HepG2 (cell line): ENCODE results near the gene SNN. TPM values are rescaled to one million over a fixed set of nuclear protein-coding genes. Genes with fewer than 3 reads are reported as not detected.

Experiments used
- ATAC-seq: fragments of 200-7000 bp; cut with Tn5 transposase; 3 replicates; pipeline ENCODE4 v1.9.1; 2020; ENCODE audit warnings: mild to moderate bottlenecking, moderate library complexity
- BruUV-seq: library from RNA; stranded (reverse); fragments of 400-500 nt; replicated peaks from 2 replicates; lab custom pipeline; 2021; lab: Mats Ljungman, UMichigan
- CTCF ChIA-PET: fragments of 300-600 bp; formaldehyde crosslinking; extraction: SDS; loops from one replicate; lab custom pipeline; 2021; ENCODE audit warnings: low total read pairs, inconsistent platforms, low intra/inter-chr PET ratio; lab: Yijun Ruan, JAX
- POLR2A ChIA-PET: fragments of 350-600 bp; sonication (Branson Sonifier 250); formaldehyde crosslinking; loops from one replicate; lab custom pipeline; 2020; ENCODE audit warnings: antibody characterized with exemption, inconsistent platforms; lab: Yijun Ruan, JAX
- DNase-seq: peaks from one replicate; pipeline ENCODE4 v3.0.0-alpha.2; 2015; ENCODE audit warnings: low spot score
- FAIRE-seq: peaks from 3 replicates; lab custom pipeline; 2011; peaks lifted over from hg19 to GRCh38; lab: Jason Lieb, UNC
- H2AFZ ChIP-seq: one replicate; pipeline ENCODE4 v1.6.1; 2011; ENCODE audit warnings: low read length, inconsistent platforms
- H3K27ac ChIP-seq: fragments of 300-600 bp; 3 replicates; pipeline ENCODE4 v1.8.0; 2011; ENCODE audit warnings: mixed run types, mild to moderate bottlenecking, mixed read lengths, low read length, inconsistent platforms; ENCODE audit not compliant: insufficient read depth; ENCODE audit errors: extremely low read length
- H3K27me3 ChIP-seq, 2 experiments: fragments of 200-600 bp in 1 of 2; 2 replicates in 1 of 2; 3 replicates in 1 of 2; pipeline versions ENCODE4 v1.6.0 to v1.8.0; 2011; ENCODE audit warnings: low read length in 2 of 2, mild to moderate bottlenecking in 2 of 2, moderate library complexity in 2 of 2, inconsistent platforms in 1 of 2; ENCODE audit not compliant: insufficient read depth in 2 of 2, control insufficient read depth in 1 of 2
- H3K36me3 ChIP-seq, 2 experiments: fragments of 200-600 bp in 1 of 2; replicated peaks in 1 of 2; 2 replicates in 1 of 2; 3 replicates in 1 of 2; pipeline versions ENCODE4 v1.5.1 to v1.8.0; 2011; ENCODE audit warnings: low read length in 2 of 2, inconsistent platforms in 1 of 2; ENCODE audit not compliant: insufficient read depth in 2 of 2, control insufficient read depth in 1 of 2
- H3K4me1 ChIP-seq: 2 replicates; pipeline ENCODE4 v1.5.1; 2012; ENCODE audit warnings: low read length, inconsistent platforms; ENCODE audit not compliant: insufficient read depth
- H3K4me2 ChIP-seq: 2 replicates; pipeline ENCODE4 v1.6.0; 2011; ENCODE audit warnings: low read depth, low read length, inconsistent platforms
- H3K4me3 ChIP-seq, 3 experiments: fragments of 200-600 bp in 1 of 3; sonication (generic), shearing (Covaris generic) in 1 of 3; replicated peaks in 1 of 3; 2 replicates each; pipeline ENCODE4 v1.5.1; 2011 to 2016; ENCODE audit warnings: low read length in 3 of 3, inconsistent platforms in 2 of 3, low read depth in 2 of 3, mild to moderate bottlenecking in 2 of 3, control low read depth in 1 of 3, mixed read lengths in 1 of 3; ENCODE audit not compliant: insufficient read depth in 1 of 3
- H3K79me2 ChIP-seq: one replicate; pipeline ENCODE4 v1.6.1; 2011; ENCODE audit warnings: low read length, inconsistent platforms; ENCODE audit not compliant: insufficient read depth
- H3K9ac ChIP-seq: 2 replicates; pipeline ENCODE4 v1.6.0; 2011; ENCODE audit warnings: mild to moderate bottlenecking, low read depth, low read length, inconsistent platforms; ENCODE audit not compliant: insufficient read depth
- H3K9me3 ChIP-seq: 2 replicates; pipeline ENCODE4 v1.5.1; 2012; ENCODE audit warnings: mild to moderate bottlenecking, low read length
- H4K20me1 ChIP-seq: 2 replicates; pipeline ENCODE4 v1.6.0; 2011; ENCODE audit warnings: inconsistent platforms, mild to moderate bottlenecking, low read length, moderate library complexity; ENCODE audit not compliant: insufficient read depth
- EEA1 ChIP-seq: sonication (generic); formaldehyde crosslinking; IDR thresholded peaks from 2 replicates; pipeline ENCODE4 v1.5.1; 2020; ENCODE audit warnings: mild to moderate bottlenecking, missing genetic modification reagents, borderline replicate concordance
- HMGA1 ChIP-seq: sonication (generic); formaldehyde crosslinking; conservative IDR thresholded peaks from 2 replicates; pipeline ENCODE4 v1.4.0; 2020; ENCODE audit warnings: missing genetic modification reagents
- PHF20 ChIP-seq: sonication (generic); formaldehyde crosslinking; IDR thresholded peaks from 2 replicates; pipeline ENCODE4 v1.5.0; 2020; ENCODE audit warnings: mild to moderate bottlenecking, missing genetic modification reagents
- REPIN1 ChIP-seq: sonication (generic); formaldehyde crosslinking; IDR thresholded peaks from 2 replicates; pipeline ENCODE4 v1.8.0; 2022; ENCODE audit warnings: missing genetic modification reagents, low read depth, mild to moderate bottlenecking, borderline replicate concordance
- TRIM24 ChIP-seq: sonication (generic); formaldehyde crosslinking; IDR thresholded peaks from 2 replicates; pipeline ENCODE4 v1.8.0; 2022; ENCODE audit warnings: mild to moderate bottlenecking, missing genetic modification reagents
- ZNF564 ChIP-seq: sonication (generic); formaldehyde crosslinking; IDR thresholded peaks from 2 replicates; pipeline ENCODE4 v1.8.1; 2023; ENCODE audit warnings: mild to moderate bottlenecking, missing genetic modification reagents
- ZNF629 ChIP-seq: sonication (generic); formaldehyde crosslinking; conservative IDR thresholded peaks from 2 replicates; pipeline ENCODE4 v1.5.0; 2020; ENCODE audit warnings: missing genetic modification reagents
- ZNF781 ChIP-seq: sonication (generic); formaldehyde crosslinking; IDR thresholded peaks from 2 replicates; pipeline ENCODE4 v1.5.1; 2020; ENCODE audit warnings: borderline replicate concordance, mild to moderate bottlenecking, missing genetic modification reagents; ENCODE audit errors: not compliant biosample characterization
- ZNF792 ChIP-seq: IDR thresholded peaks from 2 replicates; pipeline ENCODE4 v1.6.1; 2016
- WGBS: methylation state at CpG from one replicate; pipeline ENCODE4 v1.1.6; 2017; ENCODE audit warnings: low lambda C conversion rate; 5-methylcytosine and 5-hydroxymethylcytosine counted together
- in situ Hi-C: cut with HindIII; loops from 2 replicates; pipeline ENCODE4 v1.10.0; 2017; ENCODE audit warnings: low pct_unique_long_range_greater_than_20kb; ENCODE audit not compliant: extremely low pct_ligation_motif_present
- intact Hi-C: fragments of 100-400 bp; cut with micrococcal nuclease; formaldehyde crosslinking; loops from one replicate; pipeline ENCODE4 v1.10.0; 2022; ENCODE audit not compliant: unreplicated experiment
- polyA plus RNA-seq, 8 experiments: library from polyadenylated mRNA; depleted of rRNA in 3 of 8; stranded (reverse) in 7 of 8; unstranded in 1 of 8; fragments of >200 nt; fragmentation: Illumina TruSeq in 4 of 8; extraction: Trizol in 4 of 8; gene quantifications; 2 replicates each; pipeline versions ENCODE4 v1.2.1 to v1.2.3, GENCODE V29; 2011 to 2016; ENCODE audit warnings: low read depth in 4 of 8, missing spikeins in 1 of 8, mixed read lengths in 1 of 8; ENCODE audit not compliant: insufficient read depth in 1 of 8
- total RNA-seq, 5 experiments: library from RNA; depleted of rRNA; stranded (reverse); fragments of >200 nt; fragmentation: Illumina TruSeq; extraction: Trizol; gene quantifications; 2 replicates each; pipeline ENCODE4 v1.2.3, GENCODE V29; 2016; ENCODE audit warnings: low read depth in 1 of 5
- TF ChIP-seq, protein P1 (sequence below): sonication (generic); formaldehyde crosslinking; IDR thresholded peaks from 2 replicates; pipeline ENCODE4 v1.4.0; 2020; ENCODE audit warnings: missing genetic modification reagents
- TF ChIP-seq, protein P2 (sequence below): sonication (generic); formaldehyde crosslinking; conservative IDR thresholded peaks from 2 replicates; pipeline ENCODE4 v1.8.0; 2022; ENCODE audit warnings: missing genetic modification reagents

SNN gene
- total and polyA plus RNA-seq, 2 of the 13 experiments (the other 11 are each of a cell fraction or from before 2014, with no cell fraction given), result 5.2 to 8.4 TPM

DNA sequence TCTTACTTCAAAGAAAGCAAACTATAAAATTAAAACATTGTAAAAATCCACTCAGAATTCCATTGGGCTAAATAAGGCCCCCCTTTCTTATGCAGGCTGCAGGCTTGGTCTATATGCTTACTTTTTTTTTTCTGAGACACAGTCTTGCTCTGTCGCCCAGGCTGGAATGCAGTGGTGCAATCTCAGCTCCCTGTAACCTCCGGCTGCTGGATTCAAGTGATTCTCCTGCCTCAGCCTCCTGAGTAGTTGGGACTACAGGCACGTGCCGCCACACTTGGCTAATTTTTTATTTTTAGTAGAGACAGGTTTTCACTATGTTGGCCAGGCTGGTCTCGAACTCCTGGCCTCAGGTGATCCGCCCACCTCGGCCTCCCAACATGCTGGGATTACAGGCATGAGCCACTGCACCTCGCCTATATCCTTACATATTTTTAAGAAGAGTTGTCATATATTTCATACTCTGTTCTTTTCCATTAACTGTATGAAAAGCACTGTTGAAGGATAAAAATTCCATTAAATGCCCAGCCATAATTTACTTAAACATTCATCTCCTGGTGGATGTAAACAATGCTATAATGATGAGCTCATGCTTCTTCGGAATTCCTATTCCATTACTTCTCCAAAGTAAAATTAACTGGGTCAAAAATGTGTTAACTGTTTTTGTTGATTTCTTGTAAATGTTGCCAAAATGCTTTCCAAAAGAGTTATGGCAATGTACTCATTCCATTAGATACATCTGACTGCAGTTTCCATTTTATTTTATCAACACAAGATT, 17.8 kb downstream of the SNN start:
- in situ Hi-C loops (no loop called here), intact Hi-C loops (no loop called here)
- DNase-seq, result no peak
- ATAC-seq, result no peak
- Histone ChIP-seq H3K9me3 (no peaks in the 10 kb centered on the region), H3K27me3 (no peaks in the 10 kb centered on the region), H3K36me3 (peaks cover 53 to 97% of the 10 kb centered on the region in 2 experiments), H3K4me1 (peaks cover 14% of the 10 kb centered on the region), H3K4me2 (no peak overlapping the region), H3K27ac (no peak overlapping the region), H3K9ac (no peak overlapping the region), H2AFZ (no peak overlapping the region), H4K20me1 (peaks cover 9% of the 10 kb centered on the region; the same call in 1 of the 2 replicates), H3K4me3 (no peak overlapping the region), H3K79me2 (no peaks in the 10 kb centered on the region)
- TF ChIP-seq REPIN1 (CRISPR knock-in tag) (no peak), TRIM24 (CRISPR knock-in tag) (no peak), ZNF781 (CRISPR knock-in tag) (no peak), ZNF564 (CRISPR knock-in tag) (no peak)
- no TSS peak for BruUV-seq
- no peak for FAIRE-seq
- 97% methylated on average over 9 of the region's 9 CpGs for WGBS
- ChIA-PET POLR2A (no interaction called here), CTCF (no interaction called here)

DNA sequence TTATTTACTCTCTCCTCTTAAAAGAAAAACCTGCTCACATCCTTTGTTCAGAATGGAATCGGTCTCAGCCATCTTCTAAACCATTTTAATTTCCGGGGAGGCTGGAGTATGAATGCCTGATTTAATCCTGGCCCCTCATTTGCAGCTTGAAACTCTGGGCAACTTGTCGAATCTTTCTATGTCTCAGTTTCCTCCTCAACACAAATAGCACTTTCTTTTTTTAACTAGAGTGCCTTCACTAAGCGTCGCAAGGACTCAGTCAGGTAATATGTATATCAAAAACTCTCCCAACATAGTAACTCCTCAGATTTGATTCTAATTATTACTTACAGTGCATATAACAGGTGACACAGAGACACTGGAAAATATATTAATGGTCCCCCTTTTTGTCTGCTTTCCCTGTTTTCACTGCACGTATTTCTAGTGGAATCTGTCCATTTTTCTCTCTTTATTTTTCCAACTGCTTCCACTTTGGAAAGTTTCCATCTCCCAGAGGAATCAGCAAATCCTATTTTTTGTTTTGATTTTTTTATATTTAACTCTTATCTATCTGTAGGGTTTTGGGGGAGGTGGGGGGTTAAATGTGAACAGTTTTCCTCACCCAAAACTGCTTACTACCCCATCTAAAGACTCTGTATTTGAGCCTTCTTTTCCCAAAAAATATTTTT, 18.6 kb downstream of the SNN start:
- no peak for FAIRE-seq
- Histone ChIP-seq H4K20me1 (0 out of 2 replicates have a peak, but pooled peaks cover 9% of the 10 kb centered on the region), H2AFZ (no peak overlapping the region), H3K4me2 (no peak overlapping the region)
- CTCF ChIA-PET, result no interaction called here
- no TSS peak for BruUV-seq
- TF ChIP-seq HMGA1 (no peak), EEA1 (CRISPR knock-in tag) (no peak), ZNF629 (CRISPR knock-in tag) (no peak), PHF20 (CRISPR knock-in tag) (no peak), ZNF792 (CRISPR knock-in tag) (no peak)
- TF ChIP-seq, protein P1, sequence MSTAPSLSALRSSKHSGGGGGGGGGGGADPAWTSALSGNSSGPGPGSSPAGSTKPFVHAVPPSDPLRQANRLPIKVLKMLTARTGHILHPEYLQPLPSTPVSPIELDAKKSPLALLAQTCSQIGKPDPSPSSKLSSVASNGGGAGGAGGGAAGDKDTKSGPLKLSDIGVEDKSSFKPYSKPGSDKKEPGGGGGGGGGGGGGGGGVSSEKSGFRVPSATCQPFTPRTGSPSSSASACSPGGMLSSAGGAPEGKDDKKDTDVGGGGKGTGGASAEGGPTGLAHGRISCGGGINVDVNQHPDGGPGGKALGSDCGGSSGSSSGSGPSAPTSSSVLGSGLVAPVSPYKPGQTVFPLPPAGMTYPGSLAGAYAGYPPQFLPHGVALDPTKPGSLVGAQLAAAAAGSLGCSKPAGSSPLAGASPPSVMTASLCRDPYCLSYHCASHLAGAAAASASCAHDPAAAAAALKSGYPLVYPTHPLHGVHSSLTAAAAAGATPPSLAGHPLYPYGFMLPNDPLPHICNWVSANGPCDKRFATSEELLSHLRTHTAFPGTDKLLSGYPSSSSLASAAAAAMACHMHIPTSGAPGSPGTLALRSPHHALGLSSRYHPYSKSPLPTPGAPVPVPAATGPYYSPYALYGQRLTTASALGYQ (CRISPR knock-in tag), result no peak
- TF ChIP-seq, protein P2, sequence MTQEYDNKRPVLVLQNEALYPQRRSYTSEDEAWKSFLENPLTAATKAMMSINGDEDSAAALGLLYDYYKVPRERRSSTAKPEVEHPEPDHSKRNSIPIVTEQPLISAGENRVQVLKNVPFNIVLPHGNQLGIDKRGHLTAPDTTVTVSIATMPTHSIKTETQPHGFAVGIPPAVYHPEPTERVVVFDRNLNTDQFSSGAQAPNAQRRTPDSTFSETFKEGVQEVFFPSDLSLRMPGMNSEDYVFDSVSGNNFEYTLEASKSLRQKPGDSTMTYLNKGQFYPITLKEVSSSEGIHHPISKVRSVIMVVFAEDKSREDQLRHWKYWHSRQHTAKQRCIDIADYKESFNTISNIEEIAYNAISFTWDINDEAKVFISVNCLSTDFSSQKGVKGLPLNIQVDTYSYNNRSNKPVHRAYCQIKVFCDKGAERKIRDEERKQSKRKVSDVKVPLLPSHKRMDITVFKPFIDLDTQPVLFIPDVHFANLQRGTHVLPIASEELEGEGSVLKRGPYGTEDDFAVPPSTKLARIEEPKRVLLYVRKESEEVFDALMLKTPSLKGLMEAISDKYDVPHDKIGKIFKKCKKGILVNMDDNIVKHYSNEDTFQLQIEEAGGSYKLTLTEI (CRISPR knock-in tag), result no peak
- TF ChIP-seq, all 625 proteins: peak for 0
- DNase-seq, result no peak
- no peak for ATAC-seq
- intact Hi-C loops, result no loop called here
- no peak overlapping the region for H3K9ac ChIP-seq
- H3K27me3 ChIP-seq, result no peaks in the 10 kb centered on the region
- H3K79me2 ChIP-seq, result no peaks in the 10 kb centered on the region
- peaks cover 15% of the 10 kb centered on the region for H3K4me1 ChIP-seq
- H3K36me3 ChIP-seq, result peaks cover 54 to 97% of the 10 kb centered on the region in 2 experiments
- in situ Hi-C loops, result no loop called here
- H3K9me3 ChIP-seq, result no peaks in the 10 kb centered on the region
- H3K27ac ChIP-seq, result no peak overlapping the region
- H3K4me3 ChIP-seq, result no peak overlapping the region
- WGBS, result 96% methylated on average over 6 of the region's 6 CpGs
- POLR2A ChIA-PET, result no interaction called here
